PC-9 (cell line): ENCODE measurements around the gene KRTAP6-3. TPM values are rescaled to one million over a fixed set of nuclear protein-coding genes. Genes with fewer than 3 reads are reported as not detected.

Experiments
- BruUV-seq: library from RNA; stranded (reverse); fragments of 400-500 nt; replicated peaks from 2 replicates; lab custom pipeline; 2021; lab: Mats Ljungman, UMichigan
- CTCF ChIA-PET: fragments of 300-600 bp; sonication (Branson Sonifier 250); formaldehyde crosslinking; loops from one replicate; lab custom pipeline; 2022; ENCODE audit warnings: antibody characterized with exemption; lab: Charles Lee
- POLR2A ChIA-PET: fragments of 300-600 bp; sonication (Branson Sonifier 250); formaldehyde crosslinking; loops from one replicate; lab custom pipeline; 2022; ENCODE audit warnings: antibody characterized with exemption; ENCODE audit not compliant: unreplicated experiment; lab: Charles Lee
- DNase-seq, 2 experiments: peaks; one replicate each; pipeline versions ENCODE4 v3.0.0 to v3.0.0-alpha.2; 2015 to 2022; ENCODE audit warnings: mixed read lengths in 1 of 2
- H2AFZ ChIP-seq: fragments of 200-600 bp; sonication (generic); 2 replicates; pipeline ENCODE4 v1.8.1; 2017; ENCODE audit warnings: antibody characterized with exemption
- H3F3A ChIP-seq: fragments of 200-600 bp; sonication (generic); 2 replicates; pipeline ENCODE4 v1.8.1; 2017; ENCODE audit warnings: antibody characterized with exemption, mild to moderate bottlenecking, low read depth; ENCODE audit not compliant: insufficient read depth
- H3K27ac ChIP-seq: fragments of 200-600 bp; sonication (generic); 2 replicates; pipeline ENCODE4 v1.6.1; 2016; ENCODE audit warnings: mixed run types
- H3K27me3 ChIP-seq: fragments of 200-600 bp; sonication (generic); 2 replicates; pipeline ENCODE4 v1.6.1; 2016; ENCODE audit warnings: low read depth, mixed run types; ENCODE audit not compliant: insufficient read depth
- H3K36me3 ChIP-seq: fragments of 200-600 bp; sonication (generic); 2 replicates; pipeline ENCODE4 v1.6.1; 2016; ENCODE audit warnings: low read depth, mixed run types
- H3K4me1 ChIP-seq: fragments of 200-600 bp; sonication (generic); replicated peaks from 2 replicates; pipeline ENCODE4 v1.6.1; 2016; ENCODE audit warnings: mixed run types; ENCODE audit not compliant: insufficient read depth
- H3K4me2 ChIP-seq: fragments of 200-600 bp; sonication (generic); 2 replicates; pipeline ENCODE4 v1.6.1; 2017; ENCODE audit warnings: mixed run types
- H3K4me3 ChIP-seq: fragments of 200-600 bp; sonication (generic); 2 replicates; pipeline ENCODE4 v1.6.1; 2016; ENCODE audit warnings: mixed run types
- H3K79me2 ChIP-seq: fragments of 200-600 bp; sonication (generic); 2 replicates; pipeline ENCODE4 v1.6.1; 2017; ENCODE audit warnings: low read depth, mixed run types
- H3K9me2 ChIP-seq: fragments of 200-600 bp; sonication (generic); 2 replicates; pipeline ENCODE4 v1.8.1; 2017; ENCODE audit warnings: mild to moderate bottlenecking; ENCODE audit not compliant: insufficient read depth
- H3K9me3 ChIP-seq: fragments of 200-600 bp; sonication (generic); 2 replicates; pipeline ENCODE4 v1.8.1; 2016; ENCODE audit warnings: low read depth; ENCODE audit not compliant: insufficient read depth
- H4K20me1 ChIP-seq: fragments of 200-600 bp; sonication (generic); 2 replicates; pipeline ENCODE4 v1.8.1; 2017; ENCODE audit not compliant: insufficient read depth
- CTCF ChIP-seq: fragments of 200-600 bp; sonication (generic); conservative IDR thresholded peaks from 2 replicates; pipeline ENCODE4 v1.6.1; 2017; ENCODE audit warnings: mixed run types, antibody characterized with exemption, mild to moderate bottlenecking, moderate library complexity
- EZH2 ChIP-seq: fragments of 200-600 bp; sonication (generic); IDR thresholded peaks from 2 replicates; pipeline ENCODE4 v1.8.0; 2017; ENCODE audit warnings: antibody characterized with exemption, low read depth
- intact Hi-C: fragments of 100-400 bp; cut with micrococcal nuclease; formaldehyde crosslinking; loops from one replicate; pipeline ENCODE4 v1.10.0; 2022; ENCODE audit not compliant: unreplicated experiment
- total RNA-seq: library from RNA; stranded (reverse); gene quantifications from 2 replicates; pipeline ENCODE4 v1.2.3, GENCODE V29; 2021

The KRTAP6-3 gene
- total RNA-seq, 1 experiment from 2014 or later = not detected

GRCh38 chr21:30579346-30579745 is 12.9 kb upstream of the KRTAP6-3 start:
- Histone ChIP-seq H2AFZ (no peak overlapping the region), H3K27me3 (no peaks in the 10 kb centered on the region), H3K27ac (no peak overlapping the region), H3K79me2 (no peaks in the 10 kb centered on the region), H3K4me3 (no peak overlapping the region), H3K9me2 (no peaks in the 10 kb centered on the region), H3K36me3 (no peaks in the 10 kb centered on the region), H4K20me1 (no peaks in the 10 kb centered on the region), H3K4me2 (no peak overlapping the region), H3K9me3 (no peaks in the 10 kb centered on the region), H3F3A (no peaks in the 10 kb centered on the region), H3K4me1 (no peaks in the 10 kb centered on the region)
- no peak for TF ChIP-seq EZH2
- intact Hi-C loops = no loop called here
- POLR2A ChIA-PET = no interaction called here
- no peak for DNase-seq
- BruUV-seq = no TSS peak
- CTCF ChIA-PET = no interaction called here

GRCh38 chr21:30580132-30580531 is 12.1 kb upstream of the KRTAP6-3 start:
- no peaks in the 10 kb centered on the region for H4K20me1 ChIP-seq
- no peaks in the 10 kb centered on the region for H3K4me1 ChIP-seq
- H3K9me3 ChIP-seq = no peaks in the 10 kb centered on the region
- intact Hi-C loops = no loop called here
- H3K36me3 ChIP-seq = no peaks in the 10 kb centered on the region
- no TSS peak for BruUV-seq
- H3K9me2 ChIP-seq = no peaks in the 10 kb centered on the region
- no peak overlapping the region for H3K27ac ChIP-seq
- no peak overlapping the region for H3K4me3 ChIP-seq
- ChIA-PET POLR2A (no interaction called here), CTCF (no interaction called here)
- no peak overlapping the region for H3K4me2 ChIP-seq
- no peak overlapping the region for H2AFZ ChIP-seq
- TF ChIP-seq CTCF (no peak), EZH2 (no peak)
- no peaks in the 10 kb centered on the region for H3K27me3 ChIP-seq
- no peaks in the 10 kb centered on the region for H3F3A ChIP-seq
- DNase-seq = no peak
- H3K79me2 ChIP-seq = no peaks in the 10 kb centered on the region

GRCh38 chr21:30582870-30583269 is 9.4 kb upstream of the KRTAP6-3 start:
- ChIA-PET CTCF (no interaction called here), POLR2A (no interaction called here)
- Histone ChIP-seq H3K4me3 (no peak overlapping the region), H3K27me3 (no peaks in the 10 kb centered on the region), H3K9me2 (no peaks in the 10 kb centered on the region), H3K4me1 (no peaks in the 10 kb centered on the region), H3K9me3 (no peaks in the 10 kb centered on the region), H2AFZ (no peak overlapping the region), H3K27ac (no peak overlapping the region), H3K36me3 (no peaks in the 10 kb centered on the region), H3K4me2 (no peak overlapping the region), H3F3A (no peaks in the 10 kb centered on the region), H4K20me1 (no peaks in the 10 kb centered on the region), H3K79me2 (no peaks in the 10 kb centered on the region)
- no peak for DNase-seq
- BruUV-seq = no TSS peak
- no peak for TF ChIP-seq EZH2
- TF ChIP-seq CTCF = no peak
- intact Hi-C loops = no loop called here

GRCh38 chr21:30590297-30590696 is 1.9 kb upstream of the KRTAP6-3 start, which contains the start of gene KRTAP22-2:
Gene KRTAP22-2 (minus strand): TSS chr21:30590397.
- POLR2A ChIA-PET = no interaction called here
- H3K27ac ChIP-seq = no peak within 1 kb of the TSS

More at GRCh38 chr21:30590297-30590696, 1.9 kb upstream of the KRTAP6-3 start, which contains the start of gene KRTAP22-2:
- H3K4me2 ChIP-seq = no peak within 1 kb of the TSS
- no peaks in the 10 kb centered on the region for H3K27me3 ChIP-seq
- H3K4me3 ChIP-seq = no peak within 1 kb of the TSS
- H3K36me3 ChIP-seq = no peaks in the 10 kb centered on the region
- DNase-seq = no peak
- intact Hi-C loops = no loop called here
- H3K9me3 ChIP-seq = no peaks in the 10 kb centered on the region
- BruUV-seq = no TSS peak
- H3K4me1 ChIP-seq = no peaks in the 10 kb centered on the region
- no peaks in the 10 kb centered on the region for H3F3A ChIP-seq
- H3K79me2 ChIP-seq = no peaks in the 10 kb centered on the region
- H3K9me2 ChIP-seq = no peaks in the 10 kb centered on the region
- CTCF ChIA-PET = no interaction called here
- no peak within 1 kb of the TSS for H2AFZ ChIP-seq
- TF ChIP-seq CTCF = no peak
- TF ChIP-seq EZH2 = no peak
- no peaks in the 10 kb centered on the region for H4K20me1 ChIP-seq
